Fibroblast of lung (primary cell): ENCODE measurements around the gene CXorf65. TPM values are rescaled to one million over a fixed set of nuclear protein-coding genes. Genes with fewer than 3 reads are reported as not detected.

Source experiments
- DNase-seq, 2 donors: peaks; one replicate each; pipeline versions ENCODE4 v3.0.0 to v3.0.0-alpha.2; 2010; ENCODE audit warnings: low read depth in 2 of 2
- H2AFZ ChIP-seq: 2 replicates; pipeline ENCODE4 v1.5.1; 2012; ENCODE audit warnings: low read length, control low read depth, inconsistent platforms
- H3K27ac ChIP-seq: 2 replicates; pipeline ENCODE4 v1.5.1; 2011; ENCODE audit warnings: low read length, control low read depth; ENCODE audit not compliant: insufficient read depth
- H3K27me3 ChIP-seq: 2 replicates; pipeline ENCODE4 v1.5.1; 2011; ENCODE audit warnings: mild to moderate bottlenecking, low read length; ENCODE audit not compliant: control insufficient read depth, insufficient read depth
- H3K36me3 ChIP-seq: 2 replicates; pipeline ENCODE4 v1.5.1; 2011; ENCODE audit warnings: low read length; ENCODE audit not compliant: control insufficient read depth, insufficient read depth
- H3K4me1 ChIP-seq: 2 replicates; pipeline ENCODE4 v1.5.1; 2011; ENCODE audit warnings: low read length; ENCODE audit not compliant: control insufficient read depth, insufficient read depth; ENCODE audit errors: extremely low read depth
- H3K4me2 ChIP-seq: 2 replicates; pipeline ENCODE4 v1.5.1; 2011; ENCODE audit warnings: low read length, control low read depth; ENCODE audit not compliant: insufficient read depth; ENCODE audit errors: extremely low read depth
- H3K4me3 ChIP-seq, 4 experiments: fragments of 200-600 bp in 1 of 4; sonication (generic) in 1 of 4; replicated peaks in 1 of 4; 2 replicates each; pipeline ENCODE4 v1.5.1; 2011 to 2016; ENCODE audit warnings: low read length in 4 of 4, low read depth in 3 of 4, mild to moderate bottlenecking in 3 of 4, control low read depth in 2 of 4, inconsistent platforms in 1 of 4, mixed read lengths in 1 of 4; ENCODE audit not compliant: insufficient read depth in 1 of 4; ENCODE audit errors: control extremely low read depth in 1 of 4
- H3K79me2 ChIP-seq: 2 replicates; pipeline ENCODE4 v1.5.1; 2012; ENCODE audit warnings: mild to moderate bottlenecking, low read length, inconsistent platforms; ENCODE audit not compliant: control insufficient read depth, insufficient read depth
- H3K9ac ChIP-seq: 2 replicates; pipeline ENCODE4 v1.5.1; 2011; ENCODE audit warnings: mild to moderate bottlenecking, low read length, control low read depth; ENCODE audit not compliant: insufficient read depth
- H3K9me3 ChIP-seq: 2 replicates; pipeline ENCODE4 v1.5.1; 2012; ENCODE audit warnings: low read depth, low read length; ENCODE audit not compliant: control insufficient read depth, insufficient read depth
- H4K20me1 ChIP-seq: 2 replicates; pipeline ENCODE4 v1.5.1; 2011; ENCODE audit warnings: low read length; ENCODE audit not compliant: control insufficient read depth, insufficient read depth; ENCODE audit errors: extremely low read depth
- CTCF ChIP-seq, 2 donors: IDR thresholded peaks in 1 of 2; conservative IDR thresholded peaks in 1 of 2; 1 replicate in 1 of 2; 2 replicates in 1 of 2; pipeline ENCODE4 v1.5.1; 2011 to 2012; ENCODE audit warnings: low read length in 2 of 2, control low read depth in 1 of 2, inconsistent platforms in 1 of 2, low read depth in 1 of 2, mild to moderate bottlenecking in 1 of 2
- EZH2 ChIP-seq: IDR thresholded peaks from 2 replicates; pipeline ENCODE4 v1.5.1; 2012; ENCODE audit warnings: low read length, control low read depth, mild to moderate bottlenecking; ENCODE audit errors: missing control alignments
- polyA plus RNA-seq, 2 donors: library from polyadenylated mRNA; depleted of rRNA in 1 of 2; stranded (reverse) in 1 of 2; unstranded in 1 of 2; fragments of >200 nt; gene quantifications; 2 replicates each; pipeline ENCODE4 v1.2.1, GENCODE V29; 2011 to 2012; ENCODE audit warnings: missing spikeins in 1 of 2
- total RNA-seq: library from RNA; depleted of rRNA; stranded (reverse); fragments of >200 nt; gene quantifications from 2 replicates; pipeline ENCODE4 v1.2.1, GENCODE V29; 2014

CXorf65 gene
- total and polyA plus RNA-seq, 2 donors (not counting 1 experiment from before 2014, with no cell fraction given): not detected

- no peaks in the 10 kb centered on the region for H3K4me1 ChIP-seq
Observed at GRCh38 chrX:71070531-71070930, 36.0 kb downstream of the CXorf65 start.

GRCh38 chrX:71068044-71068918 lies 38.3 kb downstream of the CXorf65 start, which contains the start of gene SNX12:
SNX12 (minus strand) TSS chrX:71068334; CDS start chrX:71068306, 28 bp downstream.
- H3K9me3 ChIP-seq: no peaks in the 10 kb centered on the region
- peak; percentile 95 to 96 for DNase-seq
- TF ChIP-seq EZH2 (no peak), CTCF (conservative IDR thresholded peaks at IDR 0.05 in 1 of 2, IDR thresholded peaks at IDR 0.05 in 1 of 2; ENCODE audit: low read depth in 1 of 2, low read length in 2 of 2) (no peak)

More at GRCh38 chrX:71070531-71070930, 36.0 kb downstream of the CXorf65 start:
- Histone ChIP-seq H3K79me2 (peaks cover 19% of the 10 kb centered on the region), H2AFZ (no peak overlapping the region), H3K27ac (no peak overlapping the region), H4K20me1 (no peaks in the 10 kb centered on the region), H3K4me3 (no peak overlapping the region), H3K27me3 (no peaks in the 10 kb centered on the region), H3K9me3 (no peaks in the 10 kb centered on the region), H3K36me3 (no peaks in the 10 kb centered on the region), H3K4me2 (no peak overlapping the region), H3K9ac (no peak overlapping the region)
- no peak for DNase-seq
- TF ChIP-seq CTCF (conservative IDR thresholded peaks at IDR 0.05 in 1 of 2, IDR thresholded peaks at IDR 0.05 in 1 of 2; ENCODE audit: low read depth in 1 of 2, low read length in 2 of 2) (no peak), EZH2 (no peak)

GRCh38 chrX:71067712-71068043 lies 38.9 kb downstream of the CXorf65 start:
- Histone ChIP-seq H4K20me1 (no peaks in the 10 kb centered on the region), H3K9me3 (no peaks in the 10 kb centered on the region), H3K27me3 (no peaks in the 10 kb centered on the region), H3K27ac (peak overlapping the region; percentile 82), H3K4me1 (no peaks in the 10 kb centered on the region), H2AFZ (peak overlapping the region; percentile 65), H3K9ac (peak overlapping the region; percentile 67), H3K4me3 (peak overlapping the region; percentile 63 to 75 (median 75)), H3K79me2 (peaks cover 26% of the 10 kb centered on the region), H3K36me3 (no peaks in the 10 kb centered on the region), H3K4me2 (peak overlapping the region; percentile 62)
- DNase-seq: no peak
- no peak for TF ChIP-seq CTCF (conservative IDR thresholded peaks at IDR 0.05 in 1 of 2, IDR thresholded peaks at IDR 0.05 in 1 of 2; ENCODE audit: low read depth in 1 of 2, low read length in 2 of 2)
- TF ChIP-seq EZH2: no peak

More at GRCh38 chrX:71068044-71068918, 38.3 kb downstream of the CXorf65 start, which contains the start of gene SNX12:
- Histone ChIP-seq H4K20me1 (no peaks in the 10 kb centered on the region), H3K27me3 (no peaks in the 10 kb centered on the region), H3K36me3 (no peaks in the 10 kb centered on the region), H3K9ac (peak within 1 kb of the TSS; percentile 67), H3K4me1 (no peaks in the 10 kb centered on the region), H2AFZ (peak within 1 kb of the TSS; percentile 65), H3K27ac (peak within 1 kb of the TSS; percentile 82), H3K79me2 (peaks cover 26% of the 10 kb centered on the region), H3K4me2 (peak within 1 kb of the TSS; percentile 62), H3K4me3 (peak within 1 kb of the TSS; percentile 63 to 86 (median 75))
